Tibial artery (tissue), 4 donors: ENCODE measurements around the gene DOCK1.

Experiments
- DNase-seq, 2 donors: peaks; one replicate each; pipeline ENCODE4 v3.0.0-alpha.2; 2019
- H3K27ac ChIP-seq, 2 donors: fragments of 200-600 bp; sonication (generic) in 1 of 2; 1 replicate in 1 of 2; 2 replicates in 1 of 2; pipeline ENCODE4 v1.5.1; 2018 to 2019; ENCODE audit warnings: mild to moderate bottlenecking in 1 of 2
- H3K27me3 ChIP-seq, 2 donors: fragments of 200-600 bp; sonication (generic) in 1 of 2; one replicate each; pipeline versions ENCODE4 v1.5.1 to v1.6.0; 2016 to 2019
- H3K36me3 ChIP-seq, 3 donors: fragments of 200-600 bp; sonication (generic) in 2 of 3; one replicate each; pipeline ENCODE4 v1.5.1; 2016 to 2019; ENCODE audit warnings: mild to moderate bottlenecking in 2 of 3
- H3K4me1 ChIP-seq, 4 donors: fragments of 200-600 bp; sonication (generic) in 2 of 4; 1 replicate in 3 of 4; 2 replicates in 1 of 4; pipeline ENCODE4 v1.5.1; 2016 to 2019
- H3K4me3 ChIP-seq, 2 donors: fragments of 200-600 bp; sonication (generic) in 1 of 2; 1 replicate in 1 of 2; 2 replicates in 1 of 2; pipeline ENCODE4 v1.5.1; 2018 to 2019; ENCODE audit warnings: mild to moderate bottlenecking in 2 of 2
- H3K9me3 ChIP-seq, 3 donors: fragments of 200-600 bp; sonication (generic) in 1 of 3; one replicate each; pipeline ENCODE4 v1.5.1; 2016 to 2019
- CTCF ChIP-seq, 2 experiments: fragments of 200-600 bp in 1 of 2; fragments of 450-650 bp in 1 of 2; IDR thresholded peaks; one replicate each; pipeline ENCODE4 v1.5.1; 2017 to 2019; ENCODE audit warnings: antibody characterized with exemption in 2 of 2, mild to moderate bottlenecking in 1 of 2, moderate library complexity in 1 of 2
- intact Hi-C: fragments of 100-400 bp; cut with DNase I; formaldehyde crosslinking; loops from one replicate; pipeline ENCODE4 v1.15.0; 2023; ENCODE audit warnings: low total_unique reads

The DOCK1 gene

GRCh38 chr10:127148933-127149220 is 243.6 kb downstream of the DOCK1 start:
- Histone ChIP-seq H3K4me1 (no peaks in the 10 kb centered on the region), H3K27ac (no peak overlapping the region), H3K4me3 (no peak overlapping the region), H3K36me3 (peaks cover 0 to 23% (median 0%) of the 10 kb centered on the region in 3 donors), H3K9me3 (no peaks in the 10 kb centered on the region), H3K27me3 (no peaks in the 10 kb centered on the region)
- no peak for DNase-seq
- intact Hi-C loops, result no loop called here
- no peak for TF ChIP-seq CTCF (IDR thresholded peaks at IDR 0.05)

DNA sequence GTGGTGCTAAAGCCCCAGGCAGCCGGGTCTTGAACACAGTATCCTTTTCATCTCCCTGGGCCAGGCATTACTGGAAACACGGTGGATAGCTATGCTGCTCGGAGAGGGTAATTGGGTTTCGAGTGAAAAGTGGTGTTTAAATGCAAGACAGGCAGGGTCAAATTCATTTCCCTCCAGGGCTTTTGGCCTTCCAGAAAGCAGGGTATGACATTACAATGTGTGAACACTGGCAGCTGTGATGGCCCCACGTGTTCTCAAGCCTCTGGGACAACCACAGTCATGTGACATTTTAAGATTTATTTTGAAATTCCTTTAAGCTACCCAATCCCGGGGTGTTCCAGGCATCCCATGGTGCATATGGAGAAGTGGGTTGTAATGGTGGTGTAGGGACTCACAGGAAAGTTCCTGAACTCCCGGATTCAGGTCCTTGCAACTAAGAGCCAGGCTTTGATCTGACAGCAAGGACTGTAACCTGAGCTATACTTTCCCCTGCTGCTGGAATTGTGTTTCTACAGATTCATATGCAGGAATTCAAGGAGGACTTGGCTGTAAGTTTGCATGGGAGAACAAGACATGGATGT is 244.4 kb downstream of the DOCK1 start:
- H3K4me1 ChIP-seq, result no peaks in the 10 kb centered on the region
- intact Hi-C loops, result no loop called here

DNA sequence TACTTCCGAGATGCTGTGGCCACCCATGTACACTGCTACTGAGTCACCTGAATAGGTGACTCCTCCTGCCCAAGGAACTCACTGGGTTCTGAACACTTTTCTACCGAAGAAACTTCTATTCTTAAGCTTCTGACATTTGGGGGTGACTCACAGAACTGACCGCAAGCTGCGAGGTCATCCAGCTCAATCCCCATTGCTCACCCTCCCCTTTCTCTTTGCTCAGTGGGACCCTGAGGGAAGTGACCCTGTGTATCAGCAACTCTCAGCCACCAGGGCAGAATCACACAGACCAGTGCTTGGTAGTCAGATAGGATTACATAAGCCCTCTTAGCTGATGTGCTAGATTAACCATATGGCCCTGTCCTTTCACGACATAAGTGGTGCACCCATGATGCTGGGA is 244.9 kb downstream of the DOCK1 start:
- H3K9me3 ChIP-seq, result no peaks in the 10 kb centered on the region
- no peak overlapping the region for H3K27ac ChIP-seq
- no peak for DNase-seq
- peaks cover 0 to 17% (median 0%) of the 10 kb centered on the region in 3 donors for H3K36me3 ChIP-seq
- TF ChIP-seq CTCF (IDR thresholded peaks at IDR 0.05), result no peak
- intact Hi-C loops, result no loop called here
- H3K4me1 ChIP-seq, result no peaks in the 10 kb centered on the region
- no peak overlapping the region for H3K4me3 ChIP-seq
- H3K27me3 ChIP-seq, result no peaks in the 10 kb centered on the region

More for the DNA sequence above, 244.4 kb downstream of the DOCK1 start:
- no peak for TF ChIP-seq CTCF (IDR thresholded peaks at IDR 0.05)
- Histone ChIP-seq H3K36me3 (peaks cover 0 to 17% (median 0%) of the 10 kb centered on the region in 3 donors), H3K27me3 (no peaks in the 10 kb centered on the region), H3K4me3 (no peak overlapping the region), H3K9me3 (no peaks in the 10 kb centered on the region), H3K27ac (no peak overlapping the region)
- DNase-seq, result no peak

- no peaks in the 10 kb centered on the region for H3K9me3 ChIP-seq
- no peak overlapping the region for H3K4me3 ChIP-seq
- H3K27ac ChIP-seq, result no peak overlapping the region
- TF ChIP-seq CTCF (IDR thresholded peaks at IDR 0.05), result no peak
- peaks cover 0 to 13% (median 0%) of the 10 kb centered on the region in 3 donors for H3K36me3 ChIP-seq
- H3K4me1 ChIP-seq, result no peaks in the 10 kb centered on the region
- H3K27me3 ChIP-seq, result no peaks in the 10 kb centered on the region
- intact Hi-C loops, result no loop called here
- DNase-seq, result no peak
Measured at GRCh38 chr10:127151541-127151940, 246.3 kb downstream of the DOCK1 start.

- peaks cover 0 to 7% (median 0%) of the 10 kb centered on the region in 3 donors for H3K36me3 ChIP-seq
- no peak for TF ChIP-seq CTCF (IDR thresholded peaks at IDR 0.05)
- DNase-seq, result no peak
- no peaks in the 10 kb centered on the region for H3K9me3 ChIP-seq
- intact Hi-C loops, result no loop called here
- H3K4me3 ChIP-seq, result no peak overlapping the region
- peaks cover 0 to 6% (median 3%) of the 10 kb centered on the region in 4 donors for H3K4me1 ChIP-seq
- H3K27ac ChIP-seq, result no peak overlapping the region
- no peaks in the 10 kb centered on the region for H3K27me3 ChIP-seq
Measured at GRCh38 chr10:127151981-127152699, 246.9 kb downstream of the DOCK1 start.
